Activated naive CD4-positive, alpha-beta T cell treated with anti-CD3 and anti-CD28 coated beads for 36 hours (primary cell): ENCODE results near the gene BEGAIN. TPM values are rescaled to one million over a fixed set of nuclear protein-coding genes. Genes with fewer than 3 reads are reported as not detected.

Experiments used
- CTCF ChIA-PET: fragments of 350-600 bp; sonication (Branson Sonifier 250); formaldehyde crosslinking; loops from one replicate; lab custom pipeline; 2021; ENCODE audit warnings: antibody characterized with exemption; lab: Charles Lee
- DNase-seq: peaks from one replicate; pipeline ENCODE4 v3.0.0-alpha.2; 2020
- H3K27ac Mint-ChIP-seq: one replicate; pipeline ENCODE4 v1.8.0; 2021; ENCODE audit warnings: mild to moderate bottlenecking, mixed read lengths
- H3K27me3 Mint-ChIP-seq: one replicate; pipeline ENCODE4 v1.8.0; 2021; ENCODE audit warnings: low read depth, mixed read lengths
- H3K36me3 Mint-ChIP-seq: one replicate; pipeline ENCODE4 v1.8.0; 2021; ENCODE audit warnings: low read depth, mixed read lengths
- H3K4me1 Mint-ChIP-seq: one replicate; pipeline ENCODE4 v1.8.0; 2021; ENCODE audit warnings: low read depth, mixed read lengths
- H3K4me3 Mint-ChIP-seq: one replicate; pipeline ENCODE4 v1.8.0; 2021; ENCODE audit warnings: mild to moderate bottlenecking, moderate library complexity, mixed read lengths
- H3K9me3 Mint-ChIP-seq: one replicate; pipeline ENCODE4 v1.8.0; 2021; ENCODE audit warnings: mixed read lengths
- intact Hi-C: fragments of 100-400 bp; cut with micrococcal nuclease; formaldehyde crosslinking; loops from one replicate; pipeline ENCODE4 v1.15.1; 2023
- total RNA-seq, 2 experiments: library from RNA; stranded (reverse); gene quantifications; one replicate each; pipeline ENCODE4 v1.2.3, GENCODE V29; 2021

BEGAIN gene
- total RNA-seq, 2 experiments from 2014 or later: 5.0 to 5.6 TPM

GRCh38 chr14:100565650-100566049, 21.6 kb downstream of the BEGAIN start:
- Mint-ChIP-seq H3K36me3 (no peaks in the 10 kb centered on the region), H3K4me3 (no peak overlapping the region), H3K27ac (no peak overlapping the region), H3K27me3 (peaks cover 22% of the 10 kb centered on the region), H3K9me3 (no peaks in the 10 kb centered on the region), H3K4me1 (peaks cover 5% of the 10 kb centered on the region)
- CTCF ChIA-PET: no interaction called here
- no peak for DNase-seq
- intact Hi-C loops: no loop called here

GRCh38 chr14:100564512-100564911, 22.7 kb downstream of the BEGAIN start:
- H3K9me3 Mint-ChIP-seq: no peaks in the 10 kb centered on the region
- peaks cover 11% of the 10 kb centered on the region for H3K27me3 Mint-ChIP-seq
- CTCF ChIA-PET: no interaction called here
- H3K36me3 Mint-ChIP-seq: no peaks in the 10 kb centered on the region
- H3K4me3 Mint-ChIP-seq: no peak overlapping the region
- peaks cover 5% of the 10 kb centered on the region for H3K4me1 Mint-ChIP-seq
- no peak for DNase-seq
- intact Hi-C loops: no loop called here
- no peak overlapping the region for H3K27ac Mint-ChIP-seq

GRCh38 chr14:100562751-100563150, 24.5 kb downstream of the BEGAIN start:
- H3K36me3 Mint-ChIP-seq: no peaks in the 10 kb centered on the region
- H3K27ac Mint-ChIP-seq: no peak overlapping the region
- CTCF ChIA-PET: no interaction called here

GRCh38 chr14:100561005-100561404, 26.2 kb downstream of the BEGAIN start:
- H3K4me1 Mint-ChIP-seq: peaks cover 6% of the 10 kb centered on the region
- CTCF ChIA-PET: no interaction called here
- H3K27ac Mint-ChIP-seq: no peak overlapping the region
- DNase-seq: no peak
- no peaks in the 10 kb centered on the region for H3K36me3 Mint-ChIP-seq
- H3K27me3 Mint-ChIP-seq: peaks cover under 1% of the 10 kb centered on the region
- intact Hi-C loops: no loop called here
- no peaks in the 10 kb centered on the region for H3K9me3 Mint-ChIP-seq
- no peak overlapping the region for H3K4me3 Mint-ChIP-seq

More at GRCh38 chr14:100562751-100563150, 24.5 kb downstream of the BEGAIN start:
- no peak for DNase-seq
- H3K9me3 Mint-ChIP-seq: no peaks in the 10 kb centered on the region
- H3K4me3 Mint-ChIP-seq: no peak overlapping the region
- H3K27me3 Mint-ChIP-seq: peaks cover 7% of the 10 kb centered on the region
- intact Hi-C loops: no loop called here
- peaks cover 5% of the 10 kb centered on the region for H3K4me1 Mint-ChIP-seq

- H3K4me1 Mint-ChIP-seq: peaks cover 6% of the 10 kb centered on the region
- no peak overlapping the region for H3K27ac Mint-ChIP-seq
- no peaks in the 10 kb centered on the region for H3K9me3 Mint-ChIP-seq
- no peak for DNase-seq
- CTCF ChIA-PET: no interaction called here
- H3K4me3 Mint-ChIP-seq: no peak overlapping the region
- H3K27me3 Mint-ChIP-seq: no peaks in the 10 kb centered on the region
- intact Hi-C loops: no loop called here
- no peaks in the 10 kb centered on the region for H3K36me3 Mint-ChIP-seq
Observed at GRCh38 chr14:100560471-100560870, 26.7 kb downstream of the BEGAIN start.

GRCh38 chr14:100559455-100559854, 27.8 kb downstream of the BEGAIN start:
- CTCF ChIA-PET: no interaction called here
- intact Hi-C loops: no loop called here
- H3K4me3 Mint-ChIP-seq: no peak overlapping the region

GRCh38 chr14:100558966-100559365, 28.3 kb downstream of the BEGAIN start:
- peaks cover 6% of the 10 kb centered on the region for H3K4me1 Mint-ChIP-seq
- no peaks in the 10 kb centered on the region for H3K36me3 Mint-ChIP-seq
- no peaks in the 10 kb centered on the region for H3K9me3 Mint-ChIP-seq
- H3K4me3 Mint-ChIP-seq: no peak overlapping the region
- no peaks in the 10 kb centered on the region for H3K27me3 Mint-ChIP-seq
- H3K27ac Mint-ChIP-seq: no peak overlapping the region
- no peak for DNase-seq
- intact Hi-C loops: no loop called here
- CTCF ChIA-PET: no interaction called here

More at GRCh38 chr14:100559455-100559854, 27.8 kb downstream of the BEGAIN start:
- H3K9me3 Mint-ChIP-seq: no peaks in the 10 kb centered on the region
- no peak overlapping the region for H3K27ac Mint-ChIP-seq
- no peaks in the 10 kb centered on the region for H3K36me3 Mint-ChIP-seq
- peaks cover 6% of the 10 kb centered on the region for H3K4me1 Mint-ChIP-seq
- no peak for DNase-seq
- no peaks in the 10 kb centered on the region for H3K27me3 Mint-ChIP-seq

GRCh38 chr14:100558226-100558625, 29.0 kb downstream of the BEGAIN start:
- H3K4me3 Mint-ChIP-seq: no peak overlapping the region
- no peaks in the 10 kb centered on the region for H3K9me3 Mint-ChIP-seq
- H3K27ac Mint-ChIP-seq: no peak overlapping the region
- intact Hi-C loops: no loop called here
- CTCF ChIA-PET: no interaction called here
- H3K27me3 Mint-ChIP-seq: no peaks in the 10 kb centered on the region
- no peak for DNase-seq
- peaks cover 6% of the 10 kb centered on the region for H3K4me1 Mint-ChIP-seq
- H3K36me3 Mint-ChIP-seq: no peaks in the 10 kb centered on the region

- Mint-ChIP-seq H3K27me3 (no peaks in the 10 kb centered on the region), H3K27ac (no peak overlapping the region), H3K9me3 (no peaks in the 10 kb centered on the region), H3K4me1 (peaks cover 6% of the 10 kb centered on the region), H3K36me3 (no peaks in the 10 kb centered on the region), H3K4me3 (no peak overlapping the region)
- no peak for DNase-seq
- intact Hi-C loops: no loop called here
- CTCF ChIA-PET: no interaction called here
Observed at GRCh38 chr14:100557658-100558057, 29.6 kb downstream of the BEGAIN start.

- CTCF ChIA-PET: no interaction called here
- no peaks in the 10 kb centered on the region for H3K9me3 Mint-ChIP-seq
- H3K27me3 Mint-ChIP-seq: no peaks in the 10 kb centered on the region
- H3K4me3 Mint-ChIP-seq: no peak overlapping the region
- intact Hi-C loops: no loop called here
- H3K27ac Mint-ChIP-seq: no peak overlapping the region
- no peaks in the 10 kb centered on the region for H3K36me3 Mint-ChIP-seq
- DNase-seq: no peak
- H3K4me1 Mint-ChIP-seq: peaks cover 6% of the 10 kb centered on the region
Observed at GRCh38 chr14:100556936-100557505, 30.2 kb downstream of the BEGAIN start.

GRCh38 chr14:100556140-100556475, 31.1 kb downstream of the BEGAIN start:
- Mint-ChIP-seq H3K27ac (no peak overlapping the region), H3K4me3 (no peak overlapping the region), H3K4me1 (peaks cover 6% of the 10 kb centered on the region), H3K36me3 (no peaks in the 10 kb centered on the region), H3K9me3 (no peaks in the 10 kb centered on the region), H3K27me3 (no peaks in the 10 kb centered on the region)
- CTCF ChIA-PET: interaction anchor here (0.6 kb wide), 1 partner anchor 178 kb away, joined by 3 read pairs; no protein-coding TSS in a partner anchor
- intact Hi-C loops: no loop called here
- no peak for DNase-seq

GRCh38 chr14:100555436-100556139, 31.6 kb downstream of the BEGAIN start:
- intact Hi-C loops: no loop called here
- Mint-ChIP-seq H3K27ac (no peak overlapping the region), H3K4me3 (no peak overlapping the region)

GRCh38 chr14:100554696-100555320, 32.4 kb downstream of the BEGAIN start:
- Mint-ChIP-seq H3K27me3 (no peaks in the 10 kb centered on the region), H3K36me3 (no peaks in the 10 kb centered on the region), H3K4me3 (no peak overlapping the region), H3K9me3 (no peaks in the 10 kb centered on the region), H3K4me1 (peaks cover 6% of the 10 kb centered on the region), H3K27ac (no peak overlapping the region)
- CTCF ChIA-PET: no interaction called here
- intact Hi-C loops: no loop called here
- no peak for DNase-seq

More at GRCh38 chr14:100555436-100556139, 31.6 kb downstream of the BEGAIN start:
- DNase-seq: no peak
- Mint-ChIP-seq H3K36me3 (no peaks in the 10 kb centered on the region), H3K9me3 (no peaks in the 10 kb centered on the region), H3K27me3 (no peaks in the 10 kb centered on the region), H3K4me1 (peaks cover 6% of the 10 kb centered on the region)
- CTCF ChIA-PET: no interaction called here
